H1 (cell line): Measurements from ENCODE around the gene EYA2. TPM values are rescaled to one million over a fixed set of nuclear protein-coding genes. Genes with fewer than 3 reads are reported as not detected.

ENCODE experiments used
- CTCF ChIA-PET: fragments of 300-600 bp; sonication (Branson Sonifier 250); formaldehyde crosslinking; loops from one replicate; lab custom pipeline; 2021; ENCODE audit not compliant: partially characterized antibody; lab: Charles Lee
- POLR2A ChIA-PET: fragments of 300-600 bp; sonication (Branson Sonifier 250); formaldehyde crosslinking; loops from one replicate; lab custom pipeline; 2021; ENCODE audit warnings: inconsistent platforms; ENCODE audit not compliant: partially characterized antibody; lab: Charles Lee
- DNase-seq, 2 experiments: peaks; one replicate each; pipeline versions ENCODE4 v3.0.0 to v3.0.0-alpha.2; 2010 to 2022; ENCODE audit warnings: low spot score in 2 of 2, low read depth in 1 of 2, mixed read lengths in 1 of 2
- FAIRE-seq: peaks from 2 replicates; lab custom pipeline; 2011; peaks lifted over from hg19 to GRCh38; lab: Jason Lieb, UNC
- H2AFZ ChIP-seq: 2 replicates; pipeline ENCODE4 v1.8.1; 2012; ENCODE audit warnings: low read length, inconsistent platforms
- H2AK5ac ChIP-seq: 2 replicates; pipeline ENCODE4 v1.6.1; 2013; ENCODE audit warnings: low read depth, low read length
- H2BK120ac ChIP-seq: replicated peaks from 2 replicates; pipeline ENCODE3; 2013; ENCODE audit warnings: low read depth, low read length, inconsistent platforms
- H2BK12ac ChIP-seq: 2 replicates; pipeline ENCODE4 v1.6.1; 2013; ENCODE audit warnings: low read depth, low read length
- H2BK15ac ChIP-seq: 2 replicates; pipeline ENCODE4 v1.6.1; 2013; ENCODE audit warnings: low read length
- H2BK20ac ChIP-seq: 2 replicates; pipeline ENCODE4 v1.6.1; 2013; ENCODE audit warnings: low read length
- H2BK5ac ChIP-seq: 2 replicates; pipeline ENCODE4 v1.6.1; 2013; ENCODE audit warnings: low read depth, low read length
- H3K14ac ChIP-seq: 2 replicates; pipeline ENCODE4 v1.6.1; 2013; ENCODE audit warnings: inconsistent platforms; ENCODE audit not compliant: insufficient read length
- H3K18ac ChIP-seq: 2 replicates; pipeline ENCODE4 v1.6.1; 2013; ENCODE audit warnings: low read length; ENCODE audit errors: extremely low read depth
- H3K23ac ChIP-seq: 2 replicates; pipeline ENCODE4 v1.6.1; 2013; ENCODE audit warnings: inconsistent platforms; ENCODE audit not compliant: insufficient read length
- H3K23me2 ChIP-seq: 2 replicates; pipeline ENCODE4 v1.6.1; 2013; ENCODE audit warnings: low read depth, low read length
- H3K27ac ChIP-seq: 2 replicates; pipeline ENCODE4 v1.6.1; 2011; ENCODE audit warnings: low read depth, low read length, inconsistent platforms
- H3K27me3 ChIP-seq, 4 experiments: replicated peaks in 1 of 4; 1 replicate in 1 of 4; 2 replicates in 3 of 4; pipeline versions ENCODE4 v1.6.1 to v1.8.1; 2011 to 2013; ENCODE audit warnings: low read length in 3 of 4, mild to moderate bottlenecking in 3 of 4, inconsistent platforms in 2 of 4, mixed read lengths in 2 of 4, moderate library complexity in 1 of 4; ENCODE audit not compliant: control insufficient read depth in 3 of 4, insufficient read depth in 3 of 4; ENCODE audit errors: extremely low read depth in 1 of 4
- H3K36me3 ChIP-seq, 4 experiments: 2 replicates each; pipeline versions ENCODE4 v1.6.1 to v1.8.1; 2011 to 2013; ENCODE audit warnings: mild to moderate bottlenecking in 4 of 4, low read length in 3 of 4, moderate library complexity in 2 of 4, control low read depth in 1 of 4, inconsistent platforms in 1 of 4; ENCODE audit not compliant: insufficient read depth in 4 of 4, control insufficient read depth in 2 of 4
- H3K4ac ChIP-seq: replicated peaks from 2 replicates; pipeline ENCODE3; 2013; ENCODE audit warnings: low read length, low read depth, mixed read lengths, inconsistent platforms; ENCODE audit not compliant: insufficient read length
- H3K4me1 ChIP-seq, 4 experiments: replicated peaks in 1 of 4; 1 replicate in 1 of 4; 2 replicates in 3 of 4; pipeline versions ENCODE4 v1.6.1 to v1.8.1; 2011 to 2013; ENCODE audit warnings: low read length in 3 of 4, inconsistent platforms in 2 of 4, mixed read lengths in 1 of 4; ENCODE audit not compliant: insufficient read depth in 4 of 4, control insufficient read depth in 3 of 4
- H3K4me2 ChIP-seq, 2 experiments: 2 replicates each; pipeline versions ENCODE4 v1.6.1 to v1.8.1; 2011 to 2013; ENCODE audit warnings: low read depth in 2 of 2, low read length in 2 of 2, control low read depth in 1 of 2, inconsistent platforms in 1 of 2, mild to moderate bottlenecking in 1 of 2; ENCODE audit not compliant: insufficient read depth in 1 of 2
- H3K4me3 ChIP-seq, 4 experiments: fragments of 200-600, 300-600 bp in 1 of 4; sonication (generic), shearing (Covaris generic), sonication (Bioruptor Twin) in 1 of 4; 2 replicates each; pipeline versions ENCODE4 v1.5.1 to v1.8.1; 2011 to 2016; ENCODE audit warnings: low read length in 4 of 4, low read depth in 3 of 4, control low read depth in 2 of 4, inconsistent platforms in 2 of 4, mild to moderate bottlenecking in 2 of 4, mixed read lengths in 1 of 4, moderate library complexity in 1 of 4; ENCODE audit not compliant: insufficient read depth in 2 of 4; ENCODE audit errors: extremely low read depth in 1 of 4
- H3K56ac ChIP-seq: replicated peaks from 2 replicates; pipeline ENCODE3; 2013; ENCODE audit warnings: low read depth, mild to moderate bottlenecking, mixed read lengths, low read length, inconsistent platforms; ENCODE audit not compliant: insufficient read length
- H3K79me1 ChIP-seq: 2 replicates; pipeline ENCODE4 v1.6.1; 2013; ENCODE audit warnings: low read depth, low read length, control low read depth
- H3K79me2 ChIP-seq, 2 experiments: 2 replicates each; pipeline versions ENCODE4 v1.6.1 to v1.8.1; 2012 to 2013; ENCODE audit warnings: low read length in 2 of 2, mild to moderate bottlenecking in 2 of 2, inconsistent platforms in 1 of 2; ENCODE audit not compliant: insufficient read depth in 2 of 2, control insufficient read depth in 1 of 2
- H3K9ac ChIP-seq, 4 experiments: replicated peaks in 1 of 4; 1 replicate in 1 of 4; 2 replicates in 3 of 4; pipeline versions ENCODE4 v1.6.1 to v1.8.1; 2011 to 2013; ENCODE audit warnings: low read depth in 3 of 4, low read length in 3 of 4, control low read depth in 2 of 4, mild to moderate bottlenecking in 2 of 4, moderate library complexity in 2 of 4, inconsistent platforms in 1 of 4; ENCODE audit errors: extremely low read depth in 1 of 4
- H3K9me3 ChIP-seq, 2 experiments: 2 replicates each; pipeline versions ENCODE4 v1.6.1 to v1.8.1; 2012 to 2013; ENCODE audit warnings: mild to moderate bottlenecking in 2 of 2, moderate library complexity in 2 of 2, control low read depth in 1 of 2, inconsistent platforms in 1 of 2, low read depth in 1 of 2, low read length in 1 of 2, mixed read lengths in 1 of 2; ENCODE audit not compliant: insufficient read depth in 2 of 2
- H4K20me1 ChIP-seq, 2 experiments: replicated peaks in 1 of 2; 2 replicates each; pipeline versions ENCODE3 to v1.8.1; 2011 to 2013; ENCODE audit warnings: inconsistent platforms in 2 of 2, low read length in 2 of 2, mild to moderate bottlenecking in 1 of 2; ENCODE audit not compliant: insufficient read depth in 2 of 2, control insufficient read depth in 1 of 2
- H4K5ac ChIP-seq: 2 replicates; pipeline ENCODE4 v1.6.1; 2013; ENCODE audit warnings: low read length, low read depth, mixed read lengths, inconsistent platforms; ENCODE audit not compliant: insufficient read length
- H4K8ac ChIP-seq: 2 replicates; pipeline ENCODE4 v1.8.0; 2013; ENCODE audit warnings: mild to moderate bottlenecking, moderate library complexity, low read length, inconsistent platforms; ENCODE audit not compliant: insufficient read depth; ENCODE audit errors: extremely low read depth
- H4K91ac ChIP-seq: replicated peaks from 2 replicates; pipeline ENCODE3; 2013; ENCODE audit warnings: low read length, mixed read lengths, inconsistent platforms; ENCODE audit not compliant: insufficient read length
- CTBP2 ChIP-seq: IDR thresholded peaks from 2 replicates; pipeline ENCODE4 v1.7.0; 2011; ENCODE audit warnings: borderline replicate concordance, mild to moderate bottlenecking, moderate library complexity, mixed read lengths, low read length; ENCODE audit not compliant: insufficient read depth, insufficient read length
- EZH2 ChIP-seq: fragments of 200-600 bp; sonication (generic); IDR thresholded peaks from 2 replicates; pipeline ENCODE4 v1.7.1; 2012; ENCODE audit warnings: low read depth, mild to moderate bottlenecking, moderate library complexity, low read length, inconsistent platforms; ENCODE audit not compliant: severe bottlenecking
- HDAC2 ChIP-seq, 2 experiments: fragments of 300-600 bp in 1 of 2; sonication (generic) in 1 of 2; IDR thresholded peaks; 2 replicates each; pipeline ENCODE4 v1.6.1; 2011 to 2012; ENCODE audit warnings: low read depth in 2 of 2, low read length in 2 of 2, mild to moderate bottlenecking in 2 of 2, moderate library complexity in 2 of 2, borderline replicate concordance in 1 of 2, inconsistent platforms in 1 of 2
- HDAC6 ChIP-seq: IDR thresholded peaks from one replicate; pipeline ENCODE4 v1.7.1; 2012; ENCODE audit warnings: low read depth, mild to moderate bottlenecking, inconsistent platforms, low read length, moderate library complexity
- JUN ChIP-seq: IDR thresholded peaks from 2 replicates; pipeline ENCODE4 v1.6.1; 2011; ENCODE audit warnings: low read depth, mild to moderate bottlenecking, improper control_type of control experiment, low read length
- KDM1A ChIP-seq: fragments of 200-600, 300-600 bp; sonication (generic); IDR thresholded peaks from 2 replicates; pipeline ENCODE4 v1.7.1; 2016; ENCODE audit warnings: mild to moderate bottlenecking, low read length, borderline replicate concordance
- POU5F1 ChIP-seq: IDR thresholded peaks from 2 replicates; pipeline ENCODE4 v1.6.1; 2011; ENCODE audit warnings: low read depth, mild to moderate bottlenecking, low read length, moderate library complexity
- SIN3A ChIP-seq, 2 experiments: IDR thresholded peaks in 1 of 2; conservative IDR thresholded peaks in 1 of 2; 2 replicates each; pipeline ENCODE4 v1.6.1; 2011 to 2012; ENCODE audit warnings: low read length in 2 of 2, improper control_type of control experiment in 1 of 2, low read depth in 1 of 2, mild to moderate bottlenecking in 1 of 2
- SP4 ChIP-seq: IDR thresholded peaks from 2 replicates; pipeline ENCODE4 v1.6.1; 2012; ENCODE audit warnings: low read length, inconsistent platforms
- TAF1 ChIP-seq: IDR thresholded peaks from 2 replicates; pipeline ENCODE4 v1.6.1; 2011; ENCODE audit warnings: mild to moderate bottlenecking, low read depth, low read length
- TBP ChIP-seq: IDR thresholded peaks from 2 replicates; pipeline ENCODE4 v1.6.1; 2011; ENCODE audit warnings: low read depth, low read length, improper control_type of control experiment
- WGBS, 2 experiments: shearing (Covaris generic) in 1 of 2; methylation state at CpG; one replicate each; pipeline versions ENCODE4 v1.1.6 to v1.1.7; 2013 to 2015; ENCODE audit warnings: low lambda C conversion rate in 2 of 2, mixed read lengths in 2 of 2, inconsistent platforms in 1 of 2, low coverage in 1 of 2, missing lambda C conversion rate in 1 of 2; ENCODE audit not compliant: insufficient replicate concordance in 2 of 2, insufficient coverage in 1 of 2, insufficient read length in 1 of 2; ENCODE audit errors: extremely low coverage in 1 of 2, missing lambda C conversion rate in 1 of 2; 5-methylcytosine and 5-hydroxymethylcytosine counted together
- polyA plus RNA-seq, 7 experiments: library from polyadenylated mRNA; depleted of rRNA in 3 of 7; stranded (reverse) in 5 of 7; unstranded in 2 of 7; fragments of >200 nt in 5 of 7; fragments of 200-250 nt in 2 of 7; gene quantifications; 1 replicate in 5 of 7; 2 replicates in 1 of 7; 4 replicates in 1 of 7; pipeline versions ENCODE4 v1.2.1 to v1.2.3, GENCODE V29; 2011 to 2013; ENCODE audit warnings: missing spikeins in 2 of 7, mixed read lengths in 2 of 7
- total RNA-seq: library from RNA; stranded (reverse); fragmentation: NEBNext Ultra II Directional; extraction: Animal tissue kit (Norgen Biotek cat#: 25700); gene quantifications from 2 replicates; pipeline ENCODE4 v1.2.1, GENCODE V29; 2021

EYA2 gene
- total and polyA plus RNA-seq, 2 of the 8 experiments (the other 6 are each of a cell fraction or from before 2014, with no cell fraction given), result 1.6 to 1.7 TPM

GRCh38 chr20:47129306-47129705 lies 234.7 kb downstream of the EYA2 start:
- Histone ChIP-seq H3K14ac (no peak overlapping the region), H3K23me2 (no peaks in the 10 kb centered on the region), H3K4me1 (peaks cover 0 to 7% (median 3%) of the 10 kb centered on the region in 4 experiments; a peak in 5 of 7 replicates), H3K9me3 (no peaks in the 10 kb centered on the region), H3K9ac (no peak overlapping the region), H3K27ac (no peak overlapping the region), H2AK5ac (no peak overlapping the region), H3K79me1 (no peaks in the 10 kb centered on the region), H3K18ac (no peak overlapping the region), H2BK5ac (no peak overlapping the region), H3K27me3 (no peaks in the 10 kb centered on the region), H2BK120ac (no peak overlapping the region), H3K4me3 (no peak overlapping the region), H4K5ac (no peak overlapping the region), H2BK15ac (no peak overlapping the region), H4K91ac (no peak overlapping the region), H2AFZ (no peak overlapping the region), H3K56ac (no peak overlapping the region), H3K4me2 (no peak overlapping the region), H2BK20ac (no peak overlapping the region), H3K36me3 (no peaks in the 10 kb centered on the region), H4K20me1 (no peaks in the 10 kb centered on the region), H2BK12ac (no peak overlapping the region), H4K8ac (no peak overlapping the region), H3K23ac (no peak overlapping the region), H3K79me2 (no peaks in the 10 kb centered on the region), H3K4ac (no peak overlapping the region)
- WGBS, 2 experiments, result 84% methylated on average over 1 of the region's 1 CpG; no CpG with 5 or more reads in 1 of the 2 experiments
- POLR2A ChIA-PET, result no interaction called here
- DNase-seq (no peak), FAIRE-seq (no peak)
- CTCF ChIA-PET, result interaction anchor here (0.6 to 3.5 kb wide), 2 partner anchors 122 to 376 kb away, joined by 3 to 14 read pairs; no protein-coding TSS in a partner anchor
- TF ChIP-seq HDAC2 (IDR thresholded peaks at IDR 0.05; ENCODE audit: borderline replicate concordance in 1 of 2, low read depth in 2 of 2, low read length in 2 of 2), result 0 out of 4 replicates have a peak, but pooled peaks of 1 of the 2 experiments have one; percentile 56
- no peak for TF ChIP-seq CTBP2
- no peak for TF ChIP-seq EZH2
- TF ChIP-seq HDAC6, result no peak
- TF ChIP-seq SP4, result no peak
- peak; percentile 86 for TF ChIP-seq KDM1A
- TF ChIP-seq TBP, result no peak
- no peak for TF ChIP-seq POU5F1
- no peak for TF ChIP-seq TAF1
- no peak for TF ChIP-seq JUN
- TF ChIP-seq SIN3A (conservative IDR thresholded peaks at IDR 0.05 in 1 of 2, IDR thresholded peaks at IDR 0.05 in 1 of 2; ENCODE audit: low read depth in 1 of 2, low read length in 2 of 2), result no peak
